Cardiac fibroblast (primary cell): ENCODE measurements around the gene GPX3.
A peak's percentile ranks its signal among the peaks of the same experiment; 100 is the strongest.

ENCODE experiments used
- DNase-seq, 2 donors: peaks; one replicate each; pipeline versions ENCODE4 v3.0.0 to v3.0.0-alpha.2; 2010; ENCODE audit warnings: low read depth in 2 of 2
- H3K4me3 ChIP-seq, 2 donors: replicated peaks in 1 of 2; 1 replicate in 1 of 2; 2 replicates in 1 of 2; pipeline ENCODE4 v1.5.1; 2011; ENCODE audit warnings: low read depth in 2 of 2, low read length in 2 of 2, mild to moderate bottlenecking in 2 of 2, moderate library complexity in 1 of 2
- TF ChIP-seq, protein P1 (sequence below): IDR thresholded peaks from one replicate; pipeline ENCODE4 v1.5.1; 2011; ENCODE audit warnings: low read depth, mild to moderate bottlenecking, low read length, inconsistent platforms

The GPX3 gene

DNA sequence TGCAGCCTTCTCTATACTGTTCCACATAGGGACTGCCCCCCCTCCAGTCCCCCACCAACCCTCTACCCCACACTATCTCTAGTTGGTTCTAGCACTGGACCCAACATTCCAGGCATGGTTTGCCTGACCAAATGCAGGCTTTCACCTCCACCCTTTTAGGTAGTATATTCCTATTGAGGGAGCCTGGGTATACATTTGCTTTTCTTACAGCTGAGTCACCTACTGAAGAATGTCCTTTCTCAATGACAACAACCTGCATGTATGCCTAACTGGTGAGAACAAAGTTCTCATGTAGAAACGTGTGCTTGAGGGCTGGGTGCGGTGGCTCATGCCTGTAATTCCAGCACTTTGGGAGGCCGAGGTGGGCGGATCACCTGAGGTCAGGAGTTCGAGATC lies 52.2 kb downstream of the GPX3 start:
- DNase-seq, result peak; percentile 29 to 92
- H3K4me3 ChIP-seq, result no peak overlapping the region
- TF ChIP-seq, protein P1, sequence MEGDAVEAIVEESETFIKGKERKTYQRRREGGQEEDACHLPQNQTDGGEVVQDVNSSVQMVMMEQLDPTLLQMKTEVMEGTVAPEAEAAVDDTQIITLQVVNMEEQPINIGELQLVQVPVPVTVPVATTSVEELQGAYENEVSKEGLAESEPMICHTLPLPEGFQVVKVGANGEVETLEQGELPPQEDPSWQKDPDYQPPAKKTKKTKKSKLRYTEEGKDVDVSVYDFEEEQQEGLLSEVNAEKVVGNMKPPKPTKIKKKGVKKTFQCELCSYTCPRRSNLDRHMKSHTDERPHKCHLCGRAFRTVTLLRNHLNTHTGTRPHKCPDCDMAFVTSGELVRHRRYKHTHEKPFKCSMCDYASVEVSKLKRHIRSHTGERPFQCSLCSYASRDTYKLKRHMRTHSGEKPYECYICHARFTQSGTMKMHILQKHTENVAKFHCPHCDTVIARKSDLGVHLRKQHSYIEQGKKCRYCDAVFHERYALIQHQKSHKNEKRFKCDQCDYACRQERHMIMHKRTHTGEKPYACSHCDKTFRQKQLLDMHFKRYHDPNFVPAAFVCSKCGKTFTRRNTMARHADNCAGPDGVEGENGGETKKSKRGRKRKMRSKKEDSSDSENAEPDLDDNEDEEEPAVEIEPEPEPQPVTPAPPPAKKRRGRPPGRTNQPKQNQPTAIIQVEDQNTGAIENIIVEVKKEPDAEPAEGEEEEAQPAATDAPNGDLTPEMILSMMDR, result no peak

DNA sequence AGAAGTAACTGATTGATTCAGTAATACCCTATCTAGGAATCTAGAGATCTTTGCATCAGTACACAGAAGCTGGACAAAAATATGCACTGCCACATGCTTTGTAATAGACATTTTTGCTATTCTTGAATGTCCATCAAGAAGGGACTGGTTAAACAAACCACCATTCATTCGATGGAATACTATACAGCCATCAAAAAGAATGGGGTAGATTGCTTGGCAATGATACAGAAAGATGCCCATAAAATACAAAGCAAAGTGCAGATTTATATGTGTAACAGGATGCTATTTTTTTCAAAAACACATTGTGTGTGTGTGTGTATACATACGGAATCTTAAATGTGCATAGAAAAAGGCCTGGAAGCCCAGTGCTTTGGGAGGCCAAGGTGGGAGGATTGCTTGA lies 52.9 kb downstream of the GPX3 start:
- TF ChIP-seq, protein P1, result no peak
- H3K4me3 ChIP-seq, result no peak overlapping the region
- DNase-seq, result no peak

DNA sequence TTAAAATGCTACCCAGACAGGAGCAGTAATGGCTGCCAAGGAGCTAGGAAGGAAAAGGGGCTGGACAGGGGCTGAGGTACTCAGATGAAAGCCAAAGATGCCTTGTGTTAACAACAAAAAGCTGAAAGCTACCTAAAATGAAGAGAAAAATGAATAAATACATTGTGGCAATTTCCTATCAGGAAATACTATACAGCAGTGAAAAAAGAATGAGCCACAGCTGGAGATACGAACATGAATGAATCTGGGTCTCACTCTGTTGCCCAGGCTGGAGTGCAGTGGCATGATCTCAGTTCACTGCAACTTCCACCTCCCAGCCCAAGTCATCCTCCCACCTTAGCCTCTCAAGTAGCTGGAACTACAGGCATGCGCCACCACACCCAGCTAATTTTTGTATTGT lies 54.2 kb downstream of the GPX3 start:
- H3K4me3 ChIP-seq, result no peak overlapping the region
- no peak for DNase-seq
- TF ChIP-seq, protein P1, result no peak

DNA sequence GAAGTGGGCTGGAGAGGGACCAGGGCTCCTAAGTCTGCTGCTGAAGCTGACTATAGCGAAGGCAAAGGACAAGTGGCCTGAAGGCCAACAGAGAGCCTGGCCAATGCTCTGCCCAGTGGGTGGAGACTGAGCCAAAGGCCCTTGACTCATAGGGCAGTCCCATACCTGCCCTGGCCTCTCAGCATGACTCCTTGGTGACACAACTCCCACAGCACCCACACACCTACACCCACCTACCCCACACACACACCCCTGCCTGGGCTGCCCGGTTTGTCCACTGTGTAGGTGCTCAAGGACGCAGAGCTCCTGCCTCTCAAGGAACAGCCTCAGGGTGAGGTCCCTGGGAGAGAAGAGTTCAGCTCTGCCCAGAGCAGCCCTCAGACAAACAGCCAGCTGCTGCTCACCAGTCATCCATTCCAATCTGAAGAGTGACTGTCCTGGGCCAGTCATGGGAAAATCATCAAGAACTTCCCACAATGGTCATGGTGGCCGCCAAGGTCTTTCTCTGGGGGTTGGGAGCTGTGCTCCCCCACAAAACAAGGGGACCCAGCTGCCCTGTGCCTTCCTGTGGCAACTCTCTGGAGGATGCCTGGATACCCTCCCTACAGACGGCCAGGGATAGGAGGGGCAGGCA lies 55.4 kb downstream of the GPX3 start:
- peak in 1 of 2 donors; percentile 71 for DNase-seq
- TF ChIP-seq, protein P1, result no peak
- H3K4me3 ChIP-seq, result no peak overlapping the region

DNA sequence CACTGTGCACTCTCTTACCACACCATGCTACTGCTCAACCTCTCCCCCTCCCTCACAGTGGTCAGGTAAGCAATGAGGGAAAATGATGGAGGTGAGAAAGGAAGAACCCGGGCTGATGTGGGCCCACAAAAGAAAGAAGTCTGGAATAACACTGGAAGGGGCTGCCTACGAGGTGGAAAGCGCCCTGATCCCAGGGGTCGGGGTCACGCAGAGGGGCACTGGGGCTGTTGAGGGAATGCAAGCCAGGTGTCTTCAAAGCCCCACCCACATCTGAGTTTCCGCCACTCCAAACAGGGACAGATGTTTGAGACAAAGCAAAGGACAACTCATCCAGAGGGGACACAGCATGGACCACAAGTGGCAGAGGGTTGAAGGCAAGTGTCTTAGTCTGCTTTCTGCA lies 56.2 kb downstream of the GPX3 start:
- no peak overlapping the region for H3K4me3 ChIP-seq
- TF ChIP-seq, protein P1, result no peak
- DNase-seq, result no peak

DNA sequence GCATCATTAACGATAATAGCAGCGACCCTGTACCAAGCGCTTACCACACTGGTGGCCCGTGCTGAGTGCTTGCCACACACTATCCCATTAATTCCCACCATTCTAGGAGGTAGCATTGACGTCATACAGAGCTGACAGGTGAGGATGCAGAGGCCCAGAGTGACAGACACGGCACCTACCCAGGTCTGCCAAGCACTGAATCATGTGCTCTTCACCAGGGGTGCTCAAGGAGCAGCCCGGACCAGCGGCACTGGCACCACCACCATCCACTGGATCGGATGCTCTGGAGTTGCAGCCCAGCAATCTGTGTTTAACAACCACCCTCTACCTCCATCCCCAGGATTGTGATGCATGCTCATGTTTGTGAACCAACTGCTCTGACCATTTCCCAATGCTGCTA lies 57.0 kb downstream of the GPX3 start:
- no peak for DNase-seq
- no peak overlapping the region for H3K4me3 ChIP-seq
- TF ChIP-seq, protein P1, result no peak

DNA sequence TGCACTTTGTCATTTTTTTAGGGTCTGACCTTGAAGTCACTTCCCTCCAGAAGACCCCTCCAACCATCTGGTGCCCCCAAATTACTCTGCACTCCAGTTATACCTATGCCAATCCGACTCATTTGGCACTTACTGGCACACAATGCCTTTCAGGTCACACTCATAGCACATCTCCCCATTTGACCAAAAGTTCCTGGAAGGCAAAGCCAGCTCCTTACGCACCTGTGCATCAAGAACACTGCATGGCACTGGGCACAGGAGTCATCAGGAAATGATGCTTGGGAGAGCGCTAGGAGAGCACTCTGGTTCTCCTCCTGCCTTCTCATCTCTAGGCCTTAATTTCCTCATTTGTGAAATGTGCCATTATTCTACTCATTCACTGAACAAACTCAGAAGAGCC lies 57.6 kb downstream of the GPX3 start:
- no peak overlapping the region for H3K4me3 ChIP-seq
- DNase-seq, result no peak
- TF ChIP-seq, protein P1, result no peak
